Esophagus muscularis mucosa (tissue), 4 donors: Measurements from ENCODE around the gene PKP4.

Experiments
- CTCF ChIP-seq, 3 experiments: fragments of 200-600 bp in 2 of 3; fragments of 450-650 bp in 1 of 3; sonication (generic) in 2 of 3; IDR thresholded peaks; one replicate each; pipeline ENCODE4 v1.5.1; 2017 to 2019; ENCODE audit warnings: antibody characterized with exemption in 3 of 3, mild to moderate bottlenecking in 2 of 3, moderate library complexity in 1 of 3
- EP300 ChIP-seq: sonication (generic); formaldehyde crosslinking; IDR thresholded peaks from one replicate; pipeline ENCODE4 v1.6.1; 2017; ENCODE audit warnings: antibody characterized with exemption
- POLR2AphosphoS5 ChIP-seq, 2 donors: sonication (generic); formaldehyde crosslinking; IDR thresholded peaks; one replicate each; pipeline ENCODE4 v1.6.1; 2017; ENCODE audit warnings: antibody characterized with exemption in 2 of 2

- no peak for TF ChIP-seq POLR2AphosphoS5 (IDR thresholded peaks at IDR 0.05)
- TF ChIP-seq CTCF (IDR thresholded peaks at IDR 0.05): peak in 1 of 3 experiments; percentile 3
- no peak for TF ChIP-seq EP300
Measured at GRCh38 chr2:158473719-158474392, 17.1 kb downstream of the PKP4 start.
